Measurements from ENCODE around the gene NKAIN4.
A peak's percentile ranks its signal among the peaks of the same experiment; 100 is the strongest.
"Not testable (repeated sequence)": the region's sequence is repeated elsewhere in the genome, so short reads cannot be mapped to it uniquely, and the experiment has no call there.

Gene NKAIN4

GRCh38 chr20:63261795-63262528, 7.7 kb upstream of the NKAIN4 start:
- Histone ChIP-seq H3K4me1 (ENCODE audit: insufficient read depth, low read length) (peaks cover 7% of the 10 kb centered on the region; the same call in 1 of the 2 replicates), H3K36me3 (ENCODE audit: insufficient read depth, low read length) (no peaks in the 10 kb centered on the region), H3K9me3 (ENCODE audit: control insufficient read depth, insufficient read depth, low read length) (no peaks in the 10 kb centered on the region), H3K9ac (ENCODE audit: low read depth, low read length) (no peak overlapping the region)

GRCh38 chr20:63261060-63261794, 7.0 kb upstream of the NKAIN4 start:
- no peaks in the 10 kb centered on the region for H3K9me3 ChIP-seq (ENCODE audit: control insufficient read depth, insufficient read depth, low read length)
- H3K9ac ChIP-seq (ENCODE audit: low read depth, low read length), result no peak overlapping the region
- peaks cover 7% of the 10 kb centered on the region; the same call in 1 of the 2 replicates for H3K4me1 ChIP-seq (ENCODE audit: insufficient read depth, low read length)
- no peaks in the 10 kb centered on the region for H3K36me3 ChIP-seq (ENCODE audit: insufficient read depth, low read length)

DNA sequence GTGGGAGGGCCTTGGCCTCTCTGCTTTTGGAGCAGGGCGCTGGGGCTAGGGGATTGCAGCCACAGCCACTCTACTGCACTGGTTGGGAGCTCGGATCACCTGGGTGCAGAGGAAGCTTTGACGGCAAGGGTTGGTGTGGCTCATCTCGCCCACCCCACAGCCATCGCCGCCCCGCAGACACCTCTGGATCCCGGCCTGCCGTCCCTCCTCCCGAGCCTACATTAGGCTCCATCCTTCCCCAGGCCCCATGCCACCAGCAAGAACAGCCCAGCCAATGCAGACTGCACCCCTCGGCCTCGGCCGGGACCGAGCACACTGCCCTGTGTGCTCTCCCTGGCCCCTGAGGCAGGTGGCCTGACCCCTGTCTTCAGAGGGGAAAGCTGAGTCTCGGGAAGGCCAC, 6.3 kb upstream of the NKAIN4 start:
- no peak overlapping the region for H3K9ac ChIP-seq (ENCODE audit: low read depth, low read length)
- no peaks in the 10 kb centered on the region for H3K9me3 ChIP-seq (ENCODE audit: control insufficient read depth, insufficient read depth, low read length)
- H3K4me1 ChIP-seq (ENCODE audit: insufficient read depth, low read length), result peaks cover 9% of the 10 kb centered on the region; the same call in 1 of the 2 replicates
- no peaks in the 10 kb centered on the region for H3K36me3 ChIP-seq (ENCODE audit: insufficient read depth, low read length)

DNA sequence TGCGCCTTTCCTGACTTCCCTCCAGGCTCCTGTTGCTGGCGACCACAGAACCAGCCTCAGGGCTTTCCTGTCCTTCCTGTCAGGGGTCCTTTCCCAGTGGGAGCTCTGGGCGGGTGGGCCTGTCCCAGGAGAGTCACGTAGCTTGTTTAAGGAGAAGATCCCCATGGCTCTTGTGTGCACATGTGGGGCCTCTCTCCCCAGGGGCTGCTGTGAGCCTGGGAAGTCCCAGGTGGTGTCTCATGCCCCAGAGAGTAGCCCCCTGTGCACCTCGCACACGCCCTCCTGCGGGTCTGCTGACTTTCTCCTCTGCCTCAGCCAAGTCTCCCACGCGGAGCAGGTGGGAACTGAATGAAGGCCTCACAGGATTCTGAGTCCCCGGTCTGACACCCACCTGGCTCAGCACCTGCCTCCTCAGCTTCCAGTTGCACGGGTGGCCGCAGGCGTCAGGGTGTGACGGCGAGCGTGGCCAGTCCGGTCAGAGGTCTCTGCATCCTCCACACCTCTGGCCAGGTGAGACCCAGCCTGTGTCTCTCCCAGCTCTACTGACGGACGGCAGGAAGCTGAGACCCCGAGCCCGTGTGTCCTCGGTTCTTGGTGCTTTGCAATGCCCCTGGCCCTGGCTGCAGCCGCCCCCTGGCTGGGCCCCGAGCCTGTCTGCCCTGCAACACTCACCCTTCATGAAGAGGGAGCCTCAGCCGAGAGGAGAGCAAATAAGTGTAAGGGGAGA, 5.6 kb upstream of the NKAIN4 start:
- no peaks in the 10 kb centered on the region for H3K9me3 ChIP-seq (ENCODE audit: control insufficient read depth, insufficient read depth, low read length)
- H3K4me1 ChIP-seq (ENCODE audit: insufficient read depth, low read length), result peaks cover 11% of the 10 kb centered on the region; the same call in 1 of the 2 replicates
- H3K36me3 ChIP-seq (ENCODE audit: insufficient read depth, low read length), result no peaks in the 10 kb centered on the region
- no peak overlapping the region for H3K9ac ChIP-seq (ENCODE audit: low read depth, low read length)

- no peaks in the 10 kb centered on the region for H3K9me3 ChIP-seq (ENCODE audit: control insufficient read depth, insufficient read depth, low read length)
- H3K4me1 ChIP-seq (ENCODE audit: insufficient read depth, low read length), result peaks cover 11% of the 10 kb centered on the region; the same call in 1 of the 2 replicates
- no peak overlapping the region for H3K9ac ChIP-seq (ENCODE audit: low read depth, low read length)
- no peaks in the 10 kb centered on the region for H3K36me3 ChIP-seq (ENCODE audit: insufficient read depth, low read length)
Measured at GRCh38 chr20:63258781-63259180, 4.5 kb upstream of the NKAIN4 start.

DNA sequence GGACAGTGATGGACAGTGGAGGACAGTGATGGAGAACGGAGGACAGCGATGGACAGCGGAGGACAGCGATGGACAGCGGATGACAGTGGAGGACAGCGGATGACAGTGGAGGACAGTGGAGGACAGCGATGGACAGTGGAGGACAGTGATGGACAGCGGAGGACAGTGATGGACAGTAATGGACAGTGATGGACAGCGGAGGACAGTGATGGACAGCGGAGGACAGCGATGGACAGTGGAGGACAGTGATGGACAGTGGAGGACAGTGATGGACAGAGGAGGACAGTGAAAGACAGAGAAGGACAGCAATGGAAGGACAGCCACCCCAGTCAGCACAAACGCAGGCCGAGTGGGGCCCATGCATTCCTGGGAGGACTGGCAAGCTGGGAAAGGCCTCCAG, 3.4 kb upstream of the NKAIN4 start:
- Histone ChIP-seq H3K9ac (ENCODE audit: low read depth, low read length) (no peak overlapping the region), H3K9me3 (ENCODE audit: control insufficient read depth, insufficient read depth, low read length) (no peaks in the 10 kb centered on the region), H3K36me3 (ENCODE audit: insufficient read depth, low read length) (no peaks in the 10 kb centered on the region), H3K4me1 (ENCODE audit: insufficient read depth, low read length) (peaks cover 16% of the 10 kb centered on the region; the same call in 1 of the 2 replicates)

DNA sequence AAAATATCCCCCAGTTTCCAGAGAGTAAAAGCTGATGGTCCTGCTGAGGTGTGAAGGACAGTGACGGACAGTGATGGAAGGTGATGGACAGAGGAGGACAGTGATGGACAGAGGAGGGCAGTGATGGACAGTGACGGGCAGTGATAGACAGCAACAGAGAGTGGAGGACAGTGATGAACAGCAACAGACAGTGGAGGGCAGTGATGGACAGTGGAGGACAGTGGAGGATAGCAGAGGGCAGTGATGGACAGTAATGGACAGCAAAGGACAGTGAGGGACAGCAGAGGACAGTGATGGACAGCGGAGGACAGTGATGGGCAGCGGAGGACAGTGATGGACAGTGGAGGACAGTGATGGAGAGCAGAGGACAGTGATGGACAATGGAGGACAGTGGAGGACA, 2.7 kb upstream of the NKAIN4 start:
- Histone ChIP-seq H3K9me3 (ENCODE audit: control insufficient read depth, insufficient read depth, low read length) (no peaks in the 10 kb centered on the region), H3K36me3 (ENCODE audit: insufficient read depth, low read length) (no peaks in the 10 kb centered on the region), H3K9ac (ENCODE audit: low read depth, low read length) (no peak overlapping the region), H3K4me1 (ENCODE audit: insufficient read depth, low read length) (peaks cover 16% of the 10 kb centered on the region; the same call in 1 of the 2 replicates)

DNA sequence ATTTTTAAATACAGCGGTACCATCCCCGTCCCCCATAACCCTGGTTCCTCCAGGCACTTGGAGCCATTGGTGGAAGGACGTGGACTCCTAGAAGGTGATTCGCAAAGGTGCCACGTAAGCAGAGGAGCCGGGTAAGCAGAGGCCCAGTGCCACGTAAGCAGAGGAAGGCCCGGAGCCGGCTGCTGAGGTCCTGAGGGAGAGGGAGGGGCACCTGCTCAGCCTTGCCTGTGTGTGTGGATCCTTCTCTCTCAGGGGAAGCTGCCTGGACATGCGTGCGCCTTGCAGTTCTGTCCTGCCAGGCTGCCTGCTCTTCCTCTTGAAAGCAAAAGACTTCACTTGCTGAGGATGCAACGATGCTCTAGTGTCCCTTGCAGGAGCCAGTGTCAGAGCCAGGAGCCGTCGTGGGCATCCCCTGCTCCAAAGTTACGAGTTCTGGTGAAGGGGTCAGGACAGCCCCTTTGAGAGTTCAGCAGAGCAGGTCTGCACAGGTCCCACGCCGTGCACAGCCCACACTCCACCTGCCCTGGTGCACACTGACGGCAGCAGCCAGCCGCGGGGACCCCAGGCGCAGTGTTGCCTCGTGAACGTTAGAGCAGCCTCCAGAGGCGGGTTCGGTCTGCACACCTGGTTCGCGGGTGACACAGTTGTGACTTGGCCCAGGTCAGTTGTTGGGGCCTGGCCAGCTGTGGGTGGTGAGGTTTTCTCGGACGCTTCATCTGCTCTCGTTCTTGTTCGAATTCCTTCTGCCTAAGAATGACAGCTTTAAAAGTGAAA, 1.9 kb upstream of the NKAIN4 start:
- no peaks in the 10 kb centered on the region for H3K9me3 ChIP-seq (ENCODE audit: control insufficient read depth, insufficient read depth, low read length)
- no peaks in the 10 kb centered on the region for H3K36me3 ChIP-seq (ENCODE audit: insufficient read depth, low read length)
- H3K4me1 ChIP-seq (ENCODE audit: insufficient read depth, low read length), result peaks cover 9% of the 10 kb centered on the region; the same call in 1 of the 2 replicates
- no peak overlapping the region for H3K9ac ChIP-seq (ENCODE audit: low read depth, low read length)

GRCh38 chr20:63254606-63255384, 532 bp upstream of the NKAIN4 start:
- Histone ChIP-seq H3K9me3 (ENCODE audit: control insufficient read depth, insufficient read depth, low read length) (no peaks in the 10 kb centered on the region), H3K9ac (ENCODE audit: low read depth, low read length) (peak overlapping the region; percentile 48), H3K4me1 (ENCODE audit: insufficient read depth, low read length) (peaks cover 9% of the 10 kb centered on the region; the same call in 1 of the 2 replicates), H3K36me3 (ENCODE audit: insufficient read depth, low read length) (no peaks in the 10 kb centered on the region)

DNA sequence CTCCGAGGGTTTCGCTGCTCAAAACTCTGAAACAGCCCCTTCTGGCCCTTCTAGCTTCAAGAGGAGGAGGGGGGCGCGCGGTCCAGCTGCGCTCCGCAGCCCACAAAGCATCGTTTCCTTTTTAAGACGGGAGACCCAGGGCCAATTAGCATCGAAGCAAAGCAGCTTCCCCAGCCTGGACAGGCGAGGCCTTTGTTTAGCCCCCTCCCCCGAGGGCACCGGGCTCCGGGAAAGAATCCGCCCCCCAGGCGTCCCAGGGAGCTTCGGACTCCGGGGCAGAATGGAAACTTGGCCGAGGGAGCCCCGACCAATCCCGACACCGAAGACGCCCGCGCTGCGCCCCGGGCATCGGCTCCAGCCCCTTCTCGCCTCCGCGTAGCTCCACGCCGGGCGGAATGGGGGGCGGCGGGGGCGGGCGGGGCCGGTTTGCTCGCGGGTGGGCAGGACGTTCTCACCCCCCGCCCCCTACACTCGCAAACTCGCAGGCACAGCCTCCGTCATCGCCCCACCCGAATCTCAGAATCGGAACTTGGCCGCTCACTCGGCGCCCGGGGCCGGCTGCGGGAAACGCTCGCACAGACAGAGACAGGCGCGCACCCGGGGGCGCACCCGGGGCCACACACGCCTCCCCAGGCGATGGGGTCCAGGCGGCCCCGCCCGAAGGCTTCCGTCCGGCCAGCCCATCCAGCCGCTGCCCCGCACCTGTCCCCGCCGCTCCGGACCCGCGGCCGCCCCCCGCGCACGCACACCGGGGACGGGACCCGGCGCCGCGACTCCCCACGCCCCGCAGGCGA, 628 bp downstream of the NKAIN4 start:
- H3K4me1 ChIP-seq (ENCODE audit: insufficient read depth, low read length), result peaks cover 9% of the 10 kb centered on the region; the same call in 1 of the 2 replicates
- no peaks in the 10 kb centered on the region for H3K9me3 ChIP-seq (ENCODE audit: control insufficient read depth, insufficient read depth, low read length)
- no peaks in the 10 kb centered on the region for H3K36me3 ChIP-seq (ENCODE audit: insufficient read depth, low read length)
- H3K9ac ChIP-seq (ENCODE audit: low read depth, low read length), result peak overlapping the region; percentile 50

DNA sequence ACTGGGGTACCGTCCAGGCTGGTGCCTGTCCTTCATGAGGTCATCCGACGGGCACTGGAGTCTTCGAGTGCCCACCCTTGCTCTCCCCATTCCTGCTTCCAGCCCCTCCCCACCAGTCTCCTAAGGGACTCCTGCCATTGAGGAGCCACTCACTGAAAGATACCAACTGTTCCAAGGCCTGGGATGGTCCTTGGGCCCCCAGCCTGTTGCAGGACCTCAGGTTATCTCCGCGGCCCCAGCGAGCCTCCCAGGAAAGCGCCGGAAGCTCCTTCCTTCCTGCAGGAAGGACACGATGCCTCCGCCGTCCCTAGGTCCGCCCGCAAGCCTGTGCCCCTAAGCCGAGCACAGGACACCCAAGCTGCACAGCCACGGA, 1.2 kb downstream of the NKAIN4 start:
- no peaks in the 10 kb centered on the region for H3K36me3 ChIP-seq (ENCODE audit: insufficient read depth, low read length)
- peak overlapping the region; percentile 50 for H3K9ac ChIP-seq (ENCODE audit: low read depth, low read length)
- H3K4me1 ChIP-seq (ENCODE audit: insufficient read depth, low read length), result peaks cover 9% of the 10 kb centered on the region; the same call in 1 of the 2 replicates
- H3K9me3 ChIP-seq (ENCODE audit: control insufficient read depth, insufficient read depth, low read length), result no peaks in the 10 kb centered on the region

DNA sequence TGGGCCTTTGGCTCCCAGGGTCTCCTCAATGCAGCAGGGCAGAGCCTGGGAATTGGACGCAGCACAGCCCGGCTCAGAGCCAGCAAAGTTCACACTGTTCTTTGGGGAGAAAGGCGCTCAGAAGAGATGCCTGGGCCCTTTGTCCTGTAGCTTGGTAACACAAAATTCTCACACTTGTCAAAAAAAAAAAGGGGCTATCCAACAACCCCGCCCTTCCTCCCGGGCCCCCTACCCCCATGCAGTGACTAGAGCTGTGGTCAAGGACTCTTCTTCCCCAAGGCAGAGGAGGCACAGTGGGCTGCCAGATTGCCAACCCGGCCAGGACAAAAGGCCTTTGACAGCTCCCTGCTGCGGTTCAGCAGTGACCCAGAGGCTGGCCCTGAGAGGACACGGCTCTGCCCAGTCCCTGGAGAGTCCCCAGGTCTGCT, 2.0 kb downstream of the NKAIN4 start:
- Histone ChIP-seq H3K9ac (ENCODE audit: low read depth, low read length) (no peak overlapping the region), H3K36me3 (ENCODE audit: insufficient read depth, low read length) (no peaks in the 10 kb centered on the region), H3K4me1 (ENCODE audit: insufficient read depth, low read length) (peaks cover 9% of the 10 kb centered on the region; the same call in 1 of the 2 replicates), H3K9me3 (ENCODE audit: control insufficient read depth, insufficient read depth, low read length) (no peaks in the 10 kb centered on the region)

GRCh38 chr20:63251350-63251749, 2.9 kb downstream of the NKAIN4 start:
- not testable (repeated sequence) for H3K9ac ChIP-seq (ENCODE audit: low read depth, low read length)
- H3K4me1 ChIP-seq (ENCODE audit: insufficient read depth, low read length), result peaks cover 16% of the 10 kb centered on the region; the same call in 1 of the 2 replicates

More at GRCh38 chr20:63251350-63251749, 2.9 kb downstream of the NKAIN4 start:
- not testable (repeated sequence) for H3K36me3 ChIP-seq (ENCODE audit: insufficient read depth, low read length); H3K9me3 ChIP-seq (ENCODE audit: control insufficient read depth, insufficient read depth, low read length)

Measured in ES-I3 (cell line).